Left ventricle myocardium inferior (tissue), 1 donor: ENCODE results near the gene TCERG1L. TPM values are rescaled to one million over a fixed set of nuclear protein-coding genes. Genes with fewer than 3 reads are reported as not detected.

ENCODE experiments used
- DNase-seq: peaks from one replicate; pipeline ENCODE4 v3.0.0-alpha.2; 2020
- H3K27ac ChIP-seq: fragments of 200-600 bp; replicated peaks from 2 replicates; pipeline ENCODE4 v1.8.0; 2021
- H3K27me3 ChIP-seq: fragments of 200-600 bp; 2 replicates; pipeline ENCODE4 v1.8.0; 2021; ENCODE audit warnings: low read depth
- H3K36me3 ChIP-seq: fragments of 200-600 bp; 2 replicates; pipeline ENCODE4 v1.8.0; 2021
- H3K4me1 ChIP-seq: fragments of 200-600 bp; 2 replicates; pipeline ENCODE4 v1.8.0; 2021
- H3K4me3 ChIP-seq: fragments of 200-600 bp; 2 replicates; pipeline ENCODE4 v1.8.0; 2021; ENCODE audit warnings: mild to moderate bottlenecking, moderate library complexity
- H3K9me3 ChIP-seq: fragments of 200-600 bp; replicated peaks from 2 replicates; pipeline ENCODE4 v1.8.0; 2021
- CTCF ChIP-seq: fragments of 200-600 bp; IDR thresholded peaks from 2 replicates; pipeline ENCODE4 v1.8.0; 2021; ENCODE audit warnings: antibody characterized with exemption, mild to moderate bottlenecking, borderline replicate concordance
- intact Hi-C: fragments of 100-400 bp; cut with micrococcal nuclease; formaldehyde crosslinking; loops from one replicate; pipeline ENCODE4 v1.11.0; 2022
- total RNA-seq: library from RNA; stranded (reverse); fragmentation: NEBNext Ultra II Directional; extraction: Animal tissue kit (Norgen Biotek cat#: 25700); gene quantifications from one replicate; pipeline ENCODE4 v1.2.1, GENCODE V29; 2021
- donor health status: DM: no; HTN: yes; CAD: no; lungs with severe emphysema.

Gene TCERG1L
- total RNA-seq, 1 donor from 2014 or later = not detected

- peaks cover 7% of the 10 kb centered on the region for H3K4me1 ChIP-seq
- no peaks in the 10 kb centered on the region for H3K9me3 ChIP-seq
- H3K27ac ChIP-seq = no peak overlapping the region
- TF ChIP-seq CTCF = no peak
- no peak for DNase-seq
- H3K27me3 ChIP-seq = peaks cover 75% of the 10 kb centered on the region
- H3K4me3 ChIP-seq = no peak overlapping the region
- intact Hi-C loops = no loop called here
- no peaks in the 10 kb centered on the region for H3K36me3 ChIP-seq
Measured at GRCh38 chr10:131093346-131093745, 218.2 kb downstream of the TCERG1L start.

- no peak for TF ChIP-seq CTCF
- Histone ChIP-seq H3K36me3 (no peaks in the 10 kb centered on the region), H3K4me3 (no peak overlapping the region), H3K27ac (no peak overlapping the region), H3K4me1 (peaks cover 7% of the 10 kb centered on the region), H3K27me3 (peaks cover 77% of the 10 kb centered on the region), H3K9me3 (no peaks in the 10 kb centered on the region)
- DNase-seq = no peak
- intact Hi-C loops = no loop called here
Measured at GRCh38 chr10:131092876-131093275, 218.6 kb downstream of the TCERG1L start.

- no peak overlapping the region for H3K27ac ChIP-seq
- peaks cover 77% of the 10 kb centered on the region for H3K27me3 ChIP-seq
- no peak for DNase-seq
- intact Hi-C loops = no loop called here
- no peak overlapping the region for H3K4me3 ChIP-seq
- H3K4me1 ChIP-seq = peaks cover 7% of the 10 kb centered on the region
- H3K36me3 ChIP-seq = no peaks in the 10 kb centered on the region
- no peak for TF ChIP-seq CTCF
- no peaks in the 10 kb centered on the region for H3K9me3 ChIP-seq
Measured at GRCh38 chr10:131092386-131092785, 219.1 kb downstream of the TCERG1L start.

GRCh38 chr10:131091682-131092081, 219.8 kb downstream of the TCERG1L start:
- Histone ChIP-seq H3K4me1 (peaks cover 7% of the 10 kb centered on the region), H3K4me3 (no peak overlapping the region), H3K36me3 (no peaks in the 10 kb centered on the region), H3K27ac (no peak overlapping the region), H3K9me3 (peaks cover under 1% of the 10 kb centered on the region), H3K27me3 (peaks cover 79% of the 10 kb centered on the region)
- intact Hi-C loops = no loop called here
- TF ChIP-seq CTCF = no peak
- no peak for DNase-seq

- peaks cover 79% of the 10 kb centered on the region for H3K27me3 ChIP-seq
- H3K27ac ChIP-seq = no peak overlapping the region
- H3K9me3 ChIP-seq = peaks cover 5% of the 10 kb centered on the region
- no peak for TF ChIP-seq CTCF
- no peak for DNase-seq
- no peaks in the 10 kb centered on the region for H3K36me3 ChIP-seq
- H3K4me1 ChIP-seq = peaks cover 7% of the 10 kb centered on the region
- H3K4me3 ChIP-seq = no peak overlapping the region
- intact Hi-C loops = no loop called here
Measured at GRCh38 chr10:131090761-131091661, 220.5 kb downstream of the TCERG1L start.
